H1 (cell line): ENCODE results near the gene SLC38A1. TPM values are rescaled to one million over a fixed set of nuclear protein-coding genes. Genes with fewer than 3 reads are reported as not detected.
"Not testable (repeated sequence)": the region's sequence is repeated elsewhere in the genome, so short reads cannot be mapped to it uniquely, and the experiment has no call there.

Experiments used
- CTCF ChIA-PET: fragments of 300-600 bp; sonication (Branson Sonifier 250); formaldehyde crosslinking; loops from one replicate; lab custom pipeline; 2021; ENCODE audit not compliant: partially characterized antibody; lab: Charles Lee
- POLR2A ChIA-PET: fragments of 300-600 bp; sonication (Branson Sonifier 250); formaldehyde crosslinking; loops from one replicate; lab custom pipeline; 2021; ENCODE audit warnings: inconsistent platforms; ENCODE audit not compliant: partially characterized antibody; lab: Charles Lee
- DNase-seq, 2 experiments: peaks; one replicate each; pipeline versions ENCODE4 v3.0.0 to v3.0.0-alpha.2; 2010 to 2022; ENCODE audit warnings: low spot score in 2 of 2, low read depth in 1 of 2, mixed read lengths in 1 of 2
- FAIRE-seq: peaks from 2 replicates; lab custom pipeline; 2011; peaks lifted over from hg19 to GRCh38; lab: Jason Lieb, UNC
- H2AFZ ChIP-seq: 2 replicates; pipeline ENCODE4 v1.8.1; 2012; ENCODE audit warnings: low read length, inconsistent platforms
- H2AK5ac ChIP-seq: 2 replicates; pipeline ENCODE4 v1.6.1; 2013; ENCODE audit warnings: low read depth, low read length
- H2BK120ac ChIP-seq: replicated peaks from 2 replicates; pipeline ENCODE3; 2013; ENCODE audit warnings: low read depth, low read length, inconsistent platforms
- H2BK12ac ChIP-seq: 2 replicates; pipeline ENCODE4 v1.6.1; 2013; ENCODE audit warnings: low read depth, low read length
- H2BK15ac ChIP-seq: 2 replicates; pipeline ENCODE4 v1.6.1; 2013; ENCODE audit warnings: low read length
- H2BK20ac ChIP-seq: 2 replicates; pipeline ENCODE4 v1.6.1; 2013; ENCODE audit warnings: low read length
- H2BK5ac ChIP-seq: 2 replicates; pipeline ENCODE4 v1.6.1; 2013; ENCODE audit warnings: low read depth, low read length
- H3K14ac ChIP-seq: 2 replicates; pipeline ENCODE4 v1.6.1; 2013; ENCODE audit warnings: inconsistent platforms; ENCODE audit not compliant: insufficient read length
- H3K18ac ChIP-seq: 2 replicates; pipeline ENCODE4 v1.6.1; 2013; ENCODE audit warnings: low read length; ENCODE audit errors: extremely low read depth
- H3K23ac ChIP-seq: 2 replicates; pipeline ENCODE4 v1.6.1; 2013; ENCODE audit warnings: inconsistent platforms; ENCODE audit not compliant: insufficient read length
- H3K23me2 ChIP-seq: 2 replicates; pipeline ENCODE4 v1.6.1; 2013; ENCODE audit warnings: low read depth, low read length
- H3K27ac ChIP-seq: 2 replicates; pipeline ENCODE4 v1.6.1; 2011; ENCODE audit warnings: low read depth, low read length, inconsistent platforms
- H3K27me3 ChIP-seq, 4 experiments: replicated peaks in 1 of 4; 1 replicate in 1 of 4; 2 replicates in 3 of 4; pipeline versions ENCODE4 v1.6.1 to v1.8.1; 2011 to 2013; ENCODE audit warnings: low read length in 3 of 4, mild to moderate bottlenecking in 3 of 4, inconsistent platforms in 2 of 4, mixed read lengths in 2 of 4, moderate library complexity in 1 of 4; ENCODE audit not compliant: control insufficient read depth in 3 of 4, insufficient read depth in 3 of 4; ENCODE audit errors: extremely low read depth in 1 of 4
- H3K36me3 ChIP-seq, 4 experiments: 2 replicates each; pipeline versions ENCODE4 v1.6.1 to v1.8.1; 2011 to 2013; ENCODE audit warnings: mild to moderate bottlenecking in 4 of 4, low read length in 3 of 4, moderate library complexity in 2 of 4, control low read depth in 1 of 4, inconsistent platforms in 1 of 4; ENCODE audit not compliant: insufficient read depth in 4 of 4, control insufficient read depth in 2 of 4
- H3K4ac ChIP-seq: replicated peaks from 2 replicates; pipeline ENCODE3; 2013; ENCODE audit warnings: low read length, low read depth, mixed read lengths, inconsistent platforms; ENCODE audit not compliant: insufficient read length
- H3K4me1 ChIP-seq, 4 experiments: replicated peaks in 1 of 4; 1 replicate in 1 of 4; 2 replicates in 3 of 4; pipeline versions ENCODE4 v1.6.1 to v1.8.1; 2011 to 2013; ENCODE audit warnings: low read length in 3 of 4, inconsistent platforms in 2 of 4, mixed read lengths in 1 of 4; ENCODE audit not compliant: insufficient read depth in 4 of 4, control insufficient read depth in 3 of 4
- H3K4me2 ChIP-seq, 2 experiments: 2 replicates each; pipeline versions ENCODE4 v1.6.1 to v1.8.1; 2011 to 2013; ENCODE audit warnings: low read depth in 2 of 2, low read length in 2 of 2, control low read depth in 1 of 2, inconsistent platforms in 1 of 2, mild to moderate bottlenecking in 1 of 2; ENCODE audit not compliant: insufficient read depth in 1 of 2
- H3K4me3 ChIP-seq, 4 experiments: fragments of 200-600, 300-600 bp in 1 of 4; sonication (generic), shearing (Covaris generic), sonication (Bioruptor Twin) in 1 of 4; 2 replicates each; pipeline versions ENCODE4 v1.5.1 to v1.8.1; 2011 to 2016; ENCODE audit warnings: low read length in 4 of 4, low read depth in 3 of 4, control low read depth in 2 of 4, inconsistent platforms in 2 of 4, mild to moderate bottlenecking in 2 of 4, mixed read lengths in 1 of 4, moderate library complexity in 1 of 4; ENCODE audit not compliant: insufficient read depth in 2 of 4; ENCODE audit errors: extremely low read depth in 1 of 4
- H3K56ac ChIP-seq: replicated peaks from 2 replicates; pipeline ENCODE3; 2013; ENCODE audit warnings: low read depth, mild to moderate bottlenecking, mixed read lengths, low read length, inconsistent platforms; ENCODE audit not compliant: insufficient read length
- H3K79me1 ChIP-seq: 2 replicates; pipeline ENCODE4 v1.6.1; 2013; ENCODE audit warnings: low read depth, low read length, control low read depth
- H3K79me2 ChIP-seq, 2 experiments: 2 replicates each; pipeline versions ENCODE4 v1.6.1 to v1.8.1; 2012 to 2013; ENCODE audit warnings: low read length in 2 of 2, mild to moderate bottlenecking in 2 of 2, inconsistent platforms in 1 of 2; ENCODE audit not compliant: insufficient read depth in 2 of 2, control insufficient read depth in 1 of 2
- H3K9ac ChIP-seq, 4 experiments: replicated peaks in 1 of 4; 1 replicate in 1 of 4; 2 replicates in 3 of 4; pipeline versions ENCODE4 v1.6.1 to v1.8.1; 2011 to 2013; ENCODE audit warnings: low read depth in 3 of 4, low read length in 3 of 4, control low read depth in 2 of 4, mild to moderate bottlenecking in 2 of 4, moderate library complexity in 2 of 4, inconsistent platforms in 1 of 4; ENCODE audit errors: extremely low read depth in 1 of 4
- H3K9me3 ChIP-seq, 2 experiments: 2 replicates each; pipeline versions ENCODE4 v1.6.1 to v1.8.1; 2012 to 2013; ENCODE audit warnings: mild to moderate bottlenecking in 2 of 2, moderate library complexity in 2 of 2, control low read depth in 1 of 2, inconsistent platforms in 1 of 2, low read depth in 1 of 2, low read length in 1 of 2, mixed read lengths in 1 of 2; ENCODE audit not compliant: insufficient read depth in 2 of 2
- H4K20me1 ChIP-seq, 2 experiments: replicated peaks in 1 of 2; 2 replicates each; pipeline versions ENCODE3 to v1.8.1; 2011 to 2013; ENCODE audit warnings: inconsistent platforms in 2 of 2, low read length in 2 of 2, mild to moderate bottlenecking in 1 of 2; ENCODE audit not compliant: insufficient read depth in 2 of 2, control insufficient read depth in 1 of 2
- H4K5ac ChIP-seq: 2 replicates; pipeline ENCODE4 v1.6.1; 2013; ENCODE audit warnings: low read length, low read depth, mixed read lengths, inconsistent platforms; ENCODE audit not compliant: insufficient read length
- H4K8ac ChIP-seq: 2 replicates; pipeline ENCODE4 v1.8.0; 2013; ENCODE audit warnings: mild to moderate bottlenecking, moderate library complexity, low read length, inconsistent platforms; ENCODE audit not compliant: insufficient read depth; ENCODE audit errors: extremely low read depth
- H4K91ac ChIP-seq: replicated peaks from 2 replicates; pipeline ENCODE3; 2013; ENCODE audit warnings: low read length, mixed read lengths, inconsistent platforms; ENCODE audit not compliant: insufficient read length
- WGBS, 2 experiments: shearing (Covaris generic) in 1 of 2; methylation state at CpG; one replicate each; pipeline versions ENCODE4 v1.1.6 to v1.1.7; 2013 to 2015; ENCODE audit warnings: low lambda C conversion rate in 2 of 2, mixed read lengths in 2 of 2, inconsistent platforms in 1 of 2, low coverage in 1 of 2, missing lambda C conversion rate in 1 of 2; ENCODE audit not compliant: insufficient replicate concordance in 2 of 2, insufficient coverage in 1 of 2, insufficient read length in 1 of 2; ENCODE audit errors: extremely low coverage in 1 of 2, missing lambda C conversion rate in 1 of 2; 5-methylcytosine and 5-hydroxymethylcytosine counted together
- polyA plus RNA-seq, 7 experiments: library from polyadenylated mRNA; depleted of rRNA in 3 of 7; stranded (reverse) in 5 of 7; unstranded in 2 of 7; fragments of >200 nt in 5 of 7; fragments of 200-250 nt in 2 of 7; gene quantifications; 1 replicate in 5 of 7; 2 replicates in 1 of 7; 4 replicates in 1 of 7; pipeline versions ENCODE4 v1.2.1 to v1.2.3, GENCODE V29; 2011 to 2013; ENCODE audit warnings: missing spikeins in 2 of 7, mixed read lengths in 2 of 7
- total RNA-seq: library from RNA; stranded (reverse); fragmentation: NEBNext Ultra II Directional; extraction: Animal tissue kit (Norgen Biotek cat#: 25700); gene quantifications from 2 replicates; pipeline ENCODE4 v1.2.1, GENCODE V29; 2021

Gene SLC38A1
- total and polyA plus RNA-seq, 2 of the 8 experiments (the other 6 are each of a cell fraction or from before 2014, with no cell fraction given): 83.4 to 242 TPM

GRCh38 chr12:46190533-46190932 is 78.3 kb downstream of the SLC38A1 start:
- H3K27ac ChIP-seq, H4K8ac ChIP-seq, H4K91ac ChIP-seq, H2BK12ac ChIP-seq, H4K20me1 ChIP-seq, H4K5ac ChIP-seq, H3K4me3 ChIP-seq, H2BK120ac ChIP-seq, H3K79me1 ChIP-seq, DNase-seq, H3K23ac ChIP-seq, H2AFZ ChIP-seq, H3K23me2 ChIP-seq, FAIRE-seq, H2AK5ac ChIP-seq, H2BK15ac ChIP-seq, H3K4me1 ChIP-seq, H3K56ac ChIP-seq, CTCF ChIA-PET, H2BK20ac ChIP-seq, H3K27me3 ChIP-seq, H3K14ac ChIP-seq, H3K4me2 ChIP-seq, H3K4ac ChIP-seq, H3K18ac ChIP-seq, H3K79me2 ChIP-seq, H2BK5ac ChIP-seq, H3K9ac ChIP-seq: not testable (repeated sequence)
- Histone ChIP-seq H3K36me3 (peaks cover 11 to 51% (median 39%) of the 10 kb centered on the region in 4 experiments), H3K9me3 (peaks cover 25 to 35% of the 10 kb centered on the region in 2 experiments)
- POLR2A ChIA-PET: interaction anchor here (1.2 kb wide), 1 partner anchor 9 kb away, joined by 3 read pairs; no protein-coding TSS in a partner anchor
- WGBS, 2 experiments: 77% methylated on average over 2 of the region's 2 CpGs; no CpG with 5 or more reads in 1 of the 2 experiments
